HPDE6-E6E7 (cell line): ENCODE results near the gene TXNDC16.

Source experiments
- DNase-seq: peaks from one replicate; pipeline ENCODE4 v3.0.0; 2011; ENCODE audit warnings: missing footprints; ENCODE audit errors: extremely low spot score

TXNDC16 gene

DNA sequence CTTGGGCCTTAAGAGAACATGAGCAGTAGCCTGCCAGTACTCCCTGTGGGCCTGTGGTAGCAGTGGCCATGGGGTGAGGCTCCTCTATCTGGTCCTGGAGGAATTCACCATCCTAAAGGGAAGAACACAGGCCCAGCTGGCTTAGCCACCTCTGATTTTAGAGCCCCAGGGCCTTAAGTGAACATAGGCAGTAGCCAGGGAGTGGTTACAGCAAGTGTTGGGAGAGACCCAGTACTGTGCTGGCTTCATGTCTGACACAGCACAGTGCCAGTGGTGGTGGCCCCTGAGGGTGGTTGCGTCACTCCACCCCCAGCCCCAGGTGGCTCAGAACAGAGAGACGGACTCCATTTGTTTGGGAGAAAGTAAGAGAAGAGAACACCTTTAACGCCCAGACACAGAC is 105.1 kb downstream of the TXNDC16 start:
- DNase-seq: no peak

DNA sequence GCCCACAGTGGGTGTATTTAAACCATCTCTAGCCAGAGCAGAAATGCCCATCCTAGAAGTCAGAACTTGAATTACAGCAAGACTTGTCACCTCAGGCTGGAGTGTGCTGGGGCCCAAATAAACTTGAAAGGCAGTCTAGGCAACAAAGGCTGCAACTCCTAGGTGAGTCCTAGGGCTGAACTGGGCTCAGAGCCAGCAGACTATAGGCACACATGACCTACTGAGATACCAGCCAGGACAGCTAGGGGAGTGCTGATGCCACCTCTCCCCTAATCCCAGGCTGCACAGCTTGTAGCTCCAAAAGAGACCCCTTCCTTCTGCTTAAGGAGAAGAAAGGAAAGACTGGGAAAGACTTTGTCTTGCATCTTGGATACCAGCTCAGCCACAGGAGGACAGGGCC is 106.0 kb downstream of the TXNDC16 start:
- DNase-seq: no peak

DNA sequence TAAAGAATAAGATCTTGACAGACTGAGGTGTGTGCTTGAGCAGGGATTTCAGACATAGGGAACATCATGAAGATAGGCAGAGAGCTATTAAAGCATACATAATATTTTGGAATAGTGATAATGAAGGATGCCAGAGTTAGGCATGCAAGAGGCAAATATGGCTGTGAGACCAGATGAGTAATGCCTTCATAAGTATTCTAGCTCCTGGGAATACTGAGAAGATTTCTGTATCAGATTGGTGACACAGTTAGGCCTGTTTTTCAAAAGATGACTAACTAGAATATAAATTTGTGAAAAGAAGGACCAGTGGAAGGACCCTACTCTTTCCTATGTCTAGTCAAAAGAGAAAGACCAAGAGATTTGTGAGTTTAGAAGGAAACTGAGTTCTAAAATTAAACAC is 108.8 kb downstream of the TXNDC16 start:
- DNase-seq: no peak

DNA sequence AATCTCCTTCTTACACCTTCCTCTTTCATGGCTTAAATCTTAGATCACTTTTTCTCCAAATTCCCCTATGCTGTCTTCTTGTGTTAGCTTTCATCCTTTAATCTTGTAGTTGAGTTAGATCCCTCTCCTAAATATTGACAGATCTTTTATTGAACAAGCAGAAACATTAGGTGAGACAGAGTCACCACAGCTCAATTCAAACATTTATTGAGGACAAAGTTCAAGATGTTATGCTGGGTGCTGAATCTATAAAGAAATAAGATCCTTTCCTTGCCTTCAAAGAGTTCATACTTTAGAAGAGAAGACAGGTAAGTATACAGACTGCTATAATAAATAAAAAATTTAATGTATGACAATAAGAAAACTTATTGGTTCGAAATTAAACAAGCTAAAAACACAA is 109.7 kb downstream of the TXNDC16 start:
- DNase-seq: no peak

DNA sequence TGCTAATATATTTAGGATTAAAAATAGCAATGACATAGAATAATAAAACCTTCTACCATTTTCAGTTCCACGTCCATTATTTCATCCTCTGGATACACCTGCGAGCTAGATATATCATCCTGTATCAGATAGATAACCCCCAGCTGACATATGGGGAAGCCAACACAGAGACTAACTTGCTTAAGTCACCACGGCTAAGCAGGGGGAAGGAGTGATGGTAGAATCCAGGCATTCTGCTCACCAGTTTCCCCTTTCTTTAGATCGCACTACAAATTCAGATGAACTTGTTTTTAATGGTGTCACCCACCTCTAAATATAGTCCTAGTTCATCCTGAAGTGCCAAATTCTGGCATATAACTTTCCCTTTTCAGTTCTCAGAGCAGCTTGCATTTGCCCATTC is 110.1 kb downstream of the TXNDC16 start:
- no peak for DNase-seq

DNA sequence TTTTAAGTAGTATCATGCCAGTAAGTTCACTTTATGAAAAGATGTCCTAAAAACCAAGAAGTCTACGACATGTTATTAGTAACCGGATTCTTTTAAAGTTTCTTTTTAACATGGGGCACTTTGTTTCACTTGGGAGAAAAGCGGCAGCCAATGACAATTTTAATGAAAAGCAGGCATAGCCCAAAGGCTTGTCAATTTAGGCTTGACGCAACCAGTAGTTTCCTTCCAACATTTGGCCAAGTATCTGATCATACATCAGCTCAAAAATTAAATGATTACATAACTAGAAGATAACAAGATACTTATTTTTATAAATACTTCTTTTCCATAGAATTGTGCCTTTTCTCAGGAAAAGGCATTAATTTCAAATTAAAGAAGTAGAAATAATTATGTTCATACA is 112.8 kb downstream of the TXNDC16 start:
- no peak for DNase-seq

DNA sequence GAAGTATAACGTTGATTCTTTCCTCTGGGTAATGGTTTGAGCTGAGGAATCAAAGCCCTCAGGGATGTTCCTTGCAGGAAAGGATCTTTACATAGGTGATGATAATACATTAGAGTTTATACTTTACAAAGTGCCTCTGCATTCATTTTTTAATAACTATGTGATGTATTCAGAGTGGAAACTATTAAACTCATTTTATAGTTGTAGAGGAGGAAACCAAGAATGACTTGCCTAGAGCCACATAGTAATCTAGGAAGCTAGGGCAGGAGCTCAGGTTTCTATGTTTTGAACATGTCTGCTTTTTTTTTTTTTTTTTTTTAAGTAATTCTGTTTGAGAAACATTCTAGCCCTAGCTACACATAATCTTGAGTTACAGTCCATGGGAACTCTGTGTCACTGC is 117.3 kb downstream of the TXNDC16 start:
- no peak for DNase-seq

DNA sequence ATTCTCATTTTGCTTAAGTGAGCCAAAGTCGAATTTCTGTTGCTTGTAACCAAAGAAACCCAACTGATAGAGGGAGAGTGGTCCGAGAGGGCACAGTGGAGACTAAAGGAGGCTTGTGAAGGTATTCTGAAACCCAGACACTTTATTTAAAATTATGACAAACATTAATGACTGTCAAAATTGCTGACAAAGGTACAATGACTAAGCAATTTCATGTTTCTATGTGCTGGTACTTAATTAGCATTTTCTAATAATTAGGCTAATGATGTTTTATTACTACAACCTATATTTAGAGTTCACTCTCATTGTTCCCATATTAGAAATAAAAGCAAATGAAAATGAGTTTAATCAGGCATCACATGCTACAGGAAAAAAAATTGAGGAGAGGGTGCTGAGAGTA is 121.8 kb downstream of the TXNDC16 start:
- DNase-seq: no peak

DNA sequence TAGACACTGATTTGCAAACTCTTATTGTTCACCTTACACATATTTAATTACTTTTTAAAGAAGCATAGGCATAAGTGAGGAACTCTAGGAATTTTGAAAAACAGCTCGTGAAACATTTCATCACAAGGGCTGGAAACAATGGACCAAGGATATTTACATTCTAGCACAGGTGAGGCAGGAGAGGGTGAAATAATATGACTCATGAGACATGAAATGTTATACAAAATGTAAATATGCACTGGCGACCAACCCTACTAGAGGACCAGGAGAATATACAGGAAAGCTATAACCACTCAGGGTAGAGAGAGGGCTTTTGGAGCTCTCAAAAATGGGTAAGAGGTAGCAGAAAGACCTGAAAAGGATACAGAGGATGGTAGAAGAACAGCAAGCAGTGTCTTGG is 122.9 kb downstream of the TXNDC16 start:
- DNase-seq: no peak

DNA sequence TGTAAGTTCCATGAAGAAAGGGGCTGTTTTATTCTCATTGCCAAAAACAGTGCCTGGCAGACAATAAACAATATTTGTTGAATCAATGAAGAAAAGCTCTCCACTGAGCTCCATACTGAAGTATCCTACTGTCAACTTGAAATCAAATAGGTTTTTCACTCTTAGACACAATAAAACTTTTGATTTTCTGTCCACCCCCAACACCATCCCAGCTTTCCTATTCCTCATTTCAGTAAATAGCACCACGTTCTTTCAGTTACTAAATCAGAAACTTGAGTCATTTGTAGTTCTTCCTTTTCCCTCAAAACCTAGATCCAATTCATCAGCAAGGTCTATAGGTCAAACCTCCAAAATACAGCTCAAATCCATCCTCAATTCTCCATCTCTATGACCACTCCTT is 124.8 kb downstream of the TXNDC16 start:
- DNase-seq: no peak

DNA sequence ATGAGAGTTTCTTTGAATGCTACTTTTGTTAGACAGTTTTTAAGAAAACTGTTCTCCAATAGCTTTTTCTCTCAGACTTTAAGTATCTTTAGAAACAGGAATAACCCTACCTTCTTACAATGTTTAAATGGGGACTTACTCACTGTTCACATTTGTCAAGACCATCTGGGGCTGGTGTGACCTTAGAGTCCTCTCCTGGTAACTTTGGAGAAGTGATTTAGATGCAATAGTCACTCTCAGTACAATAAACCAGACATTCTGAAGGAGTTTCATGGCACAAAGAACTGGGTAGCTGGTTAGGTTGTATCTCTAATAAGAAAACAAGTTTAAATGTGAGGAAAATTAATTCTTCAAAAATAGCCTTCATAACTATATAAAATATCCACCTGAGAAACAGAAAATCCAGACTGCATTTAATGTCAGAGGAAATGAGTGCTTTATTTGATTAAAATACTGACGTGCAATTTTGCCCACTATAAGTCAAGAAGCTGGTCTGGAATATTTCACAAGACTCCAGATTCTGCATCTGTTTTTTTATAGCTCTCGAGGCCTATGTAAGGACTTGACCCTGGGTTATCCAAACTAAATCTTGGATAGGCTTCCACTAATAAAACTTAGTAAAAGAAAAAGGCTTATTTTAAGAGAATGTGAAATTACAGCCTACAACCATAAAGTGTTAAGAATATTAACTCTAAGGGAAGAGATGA is 129.5 kb downstream of the TXNDC16 start:
- no peak for DNase-seq

DNA sequence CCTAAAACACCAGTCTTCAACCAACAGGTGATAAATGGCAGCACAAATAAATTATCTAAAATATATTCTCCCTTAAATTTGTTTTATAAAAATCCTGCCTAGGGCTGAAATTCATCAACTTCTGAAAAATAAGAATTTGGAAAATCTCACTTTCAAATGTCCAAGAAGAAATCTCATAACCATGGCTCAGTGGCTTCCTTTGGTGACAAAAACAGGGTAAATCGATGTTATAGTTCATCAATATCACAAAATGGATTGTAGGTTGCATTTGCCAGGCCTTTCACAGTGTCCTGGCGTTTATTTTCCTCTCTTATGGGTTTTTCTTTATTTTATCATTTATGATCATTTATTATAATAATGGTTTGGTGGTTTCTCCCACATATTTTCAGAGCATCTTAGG is 135.2 kb downstream of the TXNDC16 start:
- no peak for DNase-seq

DNA sequence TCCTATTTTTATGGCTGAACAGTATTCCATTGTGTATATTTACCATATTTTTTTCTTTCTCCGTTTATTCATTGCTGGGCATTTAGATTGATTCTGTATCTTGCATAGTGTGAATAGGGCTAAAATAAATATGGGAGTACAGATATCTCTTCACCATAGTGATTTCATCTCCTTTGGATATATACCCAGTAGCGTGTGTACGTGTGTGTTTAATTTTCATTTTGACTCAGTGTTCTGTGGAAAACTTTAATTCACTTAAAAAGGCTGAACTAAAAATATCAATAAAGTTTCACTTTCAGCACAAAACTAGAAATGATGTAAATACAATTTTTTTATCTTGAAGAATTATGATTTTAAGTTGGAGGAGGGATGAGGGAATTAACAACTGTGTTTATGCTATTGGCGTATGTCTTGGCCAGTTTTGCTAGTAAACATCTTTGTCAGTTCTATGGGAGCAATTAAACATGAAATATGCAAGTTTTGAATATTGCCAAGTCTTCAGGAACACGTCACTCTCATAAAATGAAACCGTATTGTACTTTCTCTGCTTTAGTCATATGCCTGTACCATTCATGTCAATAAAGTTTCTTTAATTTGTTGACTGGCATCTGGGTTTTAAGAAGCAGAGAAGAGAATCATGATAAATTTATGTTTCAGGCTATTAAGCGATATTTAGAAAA is 138.4 kb downstream of the TXNDC16 start:
- no peak for DNase-seq

DNA sequence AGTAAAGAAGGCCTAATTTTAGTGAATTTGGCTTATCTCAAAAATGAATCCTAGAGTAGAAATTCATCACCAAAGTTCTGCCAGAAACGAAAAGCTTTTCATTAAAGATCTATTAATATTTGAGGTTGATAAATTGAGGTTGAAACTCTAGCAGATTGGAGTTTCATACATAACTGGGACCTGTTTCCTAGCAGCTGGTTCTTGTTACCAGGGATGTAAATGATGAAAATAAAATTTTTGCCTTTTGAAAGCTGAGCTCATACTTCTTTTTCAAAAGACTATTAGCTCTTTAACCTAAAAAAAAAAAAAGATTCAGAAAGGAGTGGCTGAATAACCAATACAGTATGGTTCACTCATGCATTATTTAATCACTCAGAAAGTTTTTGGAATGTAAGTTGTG is 139.9 kb downstream of the TXNDC16 start:
- no peak for DNase-seq

DNA sequence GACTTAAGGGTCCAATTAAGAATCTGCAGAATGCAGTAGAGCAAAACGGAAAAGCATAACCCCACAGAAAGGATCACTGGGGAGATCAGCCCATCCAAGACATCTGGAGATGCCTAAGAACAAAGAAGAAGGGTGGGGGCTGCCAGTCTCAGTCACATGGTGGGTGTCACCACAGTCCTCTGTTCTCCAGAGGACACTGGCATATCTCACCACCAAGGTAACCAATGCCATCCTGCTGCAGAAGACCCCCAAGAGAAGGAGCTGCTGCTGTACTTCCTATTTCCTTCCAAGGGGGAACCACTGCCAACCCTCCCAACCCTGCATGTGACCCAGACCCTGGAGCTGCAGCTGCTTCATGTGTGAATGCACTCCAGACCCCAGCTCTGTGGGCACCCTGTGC is 147.0 kb downstream of the TXNDC16 start:
- no peak for DNase-seq

DNA sequence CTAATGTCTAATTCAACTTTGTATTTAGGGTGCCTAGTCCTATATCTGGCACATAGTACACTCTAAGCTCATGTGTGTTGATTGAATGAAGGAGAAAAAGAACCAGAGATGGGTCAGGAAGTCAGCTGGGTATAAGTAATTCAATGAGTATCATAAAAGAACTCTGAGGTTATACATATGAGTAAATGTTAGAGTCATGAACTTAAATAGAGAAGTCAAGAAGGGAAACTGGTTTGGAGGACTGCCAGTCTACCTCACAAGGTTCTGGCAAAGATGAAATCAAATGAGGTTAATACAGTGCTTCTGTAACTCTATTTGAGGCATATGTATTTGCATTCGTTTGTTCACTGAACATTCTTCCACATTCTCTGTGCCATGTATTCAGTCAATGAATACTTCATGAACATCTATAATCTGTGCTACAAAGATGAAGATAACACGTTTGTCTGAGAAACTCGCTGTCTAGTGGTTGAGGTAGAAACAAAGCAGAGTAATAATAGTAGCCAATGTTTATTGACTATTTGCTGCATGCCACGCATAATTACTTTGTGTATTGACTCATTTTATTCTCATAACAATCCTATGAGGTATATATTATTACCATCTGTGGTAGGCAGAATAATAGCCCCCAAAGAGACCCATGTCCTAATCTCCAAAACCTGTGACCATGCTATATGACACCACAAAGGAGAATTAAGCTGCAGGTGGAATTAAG is 149.3 kb downstream of the TXNDC16 start:
- DNase-seq: no peak

DNA sequence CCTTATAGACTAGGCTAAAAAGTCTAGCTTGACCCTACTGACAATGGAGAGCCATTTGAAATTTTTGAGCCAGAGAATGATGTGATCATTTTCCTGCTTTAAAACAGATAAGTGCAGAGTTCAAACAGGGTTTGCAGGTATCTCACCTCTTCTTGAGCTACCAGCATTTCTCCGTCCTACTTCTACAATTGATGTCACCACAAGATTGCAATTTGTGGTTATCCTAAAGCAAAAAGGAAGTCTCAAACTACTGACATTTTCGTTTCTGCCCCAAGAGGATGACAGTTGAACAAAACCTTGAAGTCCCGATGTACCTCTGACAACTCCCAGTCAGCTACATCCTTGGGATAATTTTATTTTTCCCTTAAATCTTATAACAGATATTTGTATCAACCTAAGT is 151.5 kb downstream of the TXNDC16 start:
- DNase-seq: no peak

DNA sequence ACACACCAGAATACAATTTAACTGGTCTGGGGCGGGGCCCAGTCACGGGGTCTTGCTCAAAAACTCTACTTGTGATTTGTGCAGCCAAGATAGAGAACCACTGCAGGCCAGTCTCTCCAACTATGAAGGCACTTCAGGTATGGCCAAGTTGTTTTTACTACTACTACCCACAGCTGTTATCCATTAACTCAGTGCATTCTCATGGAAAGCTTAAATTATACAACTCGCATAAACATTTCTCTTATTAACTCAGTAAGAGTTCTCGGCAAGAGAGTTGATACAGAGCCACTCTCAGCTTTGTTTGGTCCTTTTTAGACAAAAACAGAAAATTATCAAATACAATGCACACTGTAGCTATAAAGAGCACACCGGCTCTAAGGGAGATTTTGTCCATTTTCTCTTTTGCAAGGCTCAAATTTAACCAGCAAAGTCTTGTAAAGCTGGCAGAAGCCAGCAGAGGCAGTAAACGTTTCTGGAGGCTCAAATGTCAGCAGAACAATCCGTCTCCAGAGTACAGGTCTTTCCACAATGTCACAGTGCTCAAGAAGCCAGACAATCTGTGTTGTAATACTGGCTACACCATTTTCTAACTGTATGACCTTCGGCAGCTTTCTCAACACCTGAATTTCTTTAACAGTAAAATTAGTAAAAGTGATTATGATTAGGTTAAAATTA is 152.2 kb downstream of the TXNDC16 start:
- DNase-seq: no peak

DNA sequence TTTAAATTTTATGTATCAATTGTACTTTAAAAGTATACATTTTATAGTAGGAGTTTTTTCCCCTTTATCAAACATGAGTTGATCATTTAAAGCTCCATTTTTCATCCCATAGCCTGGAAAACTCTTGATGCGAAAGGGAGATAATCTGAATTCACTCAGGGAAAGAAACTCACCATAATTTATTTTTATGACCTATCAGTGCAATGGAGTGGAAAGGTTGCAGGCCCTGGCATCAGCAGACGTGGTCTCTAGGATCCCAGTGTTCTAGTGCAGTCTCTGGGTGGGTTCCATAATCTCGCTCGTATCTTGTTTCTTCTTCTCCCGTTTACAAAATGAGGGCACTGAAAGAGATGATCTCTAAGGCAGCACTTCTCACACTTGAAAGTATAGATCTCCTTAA is 153.2 kb downstream of the TXNDC16 start:
- DNase-seq: no peak

DNA sequence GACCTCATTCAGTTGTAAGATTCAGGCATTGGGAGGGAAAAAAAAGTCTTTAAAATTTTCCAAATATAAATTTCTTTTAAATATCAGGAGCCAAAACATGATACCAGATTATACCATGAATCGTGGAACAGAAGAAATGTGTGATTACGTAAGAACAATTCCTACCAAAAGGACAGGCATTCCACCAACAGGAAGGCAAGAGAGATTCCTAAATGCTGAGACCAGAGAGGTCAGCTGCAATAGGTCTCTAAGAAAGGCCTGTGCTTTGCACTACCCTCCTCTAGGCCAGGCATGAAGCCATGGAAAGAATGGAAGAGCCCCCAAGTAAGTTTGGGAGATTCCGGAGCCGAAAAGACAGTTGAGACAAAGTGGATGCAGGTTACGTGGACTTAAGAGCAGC is 154.5 kb downstream of the TXNDC16 start:
- no peak for DNase-seq

DNA sequence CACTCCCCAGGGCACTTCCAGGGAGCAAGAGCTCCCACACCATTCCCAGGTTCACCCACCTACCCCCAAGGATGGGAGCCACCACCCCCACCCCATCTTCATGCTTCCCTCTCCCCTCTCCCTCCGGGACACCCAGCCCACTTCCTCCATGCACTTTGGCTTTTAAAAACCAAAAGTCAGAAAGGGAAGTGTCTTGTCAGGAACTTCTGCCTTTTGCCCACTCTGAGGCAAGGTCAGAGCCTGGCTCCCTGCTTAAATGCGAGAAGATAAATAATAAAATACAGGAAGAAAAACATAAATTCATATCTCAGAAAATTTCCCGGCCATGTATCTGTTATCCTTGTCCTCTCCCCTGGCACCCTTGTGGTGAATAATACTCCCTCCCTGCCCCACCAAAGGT is 156.6 kb downstream of the TXNDC16 start:
- DNase-seq: no peak

DNA sequence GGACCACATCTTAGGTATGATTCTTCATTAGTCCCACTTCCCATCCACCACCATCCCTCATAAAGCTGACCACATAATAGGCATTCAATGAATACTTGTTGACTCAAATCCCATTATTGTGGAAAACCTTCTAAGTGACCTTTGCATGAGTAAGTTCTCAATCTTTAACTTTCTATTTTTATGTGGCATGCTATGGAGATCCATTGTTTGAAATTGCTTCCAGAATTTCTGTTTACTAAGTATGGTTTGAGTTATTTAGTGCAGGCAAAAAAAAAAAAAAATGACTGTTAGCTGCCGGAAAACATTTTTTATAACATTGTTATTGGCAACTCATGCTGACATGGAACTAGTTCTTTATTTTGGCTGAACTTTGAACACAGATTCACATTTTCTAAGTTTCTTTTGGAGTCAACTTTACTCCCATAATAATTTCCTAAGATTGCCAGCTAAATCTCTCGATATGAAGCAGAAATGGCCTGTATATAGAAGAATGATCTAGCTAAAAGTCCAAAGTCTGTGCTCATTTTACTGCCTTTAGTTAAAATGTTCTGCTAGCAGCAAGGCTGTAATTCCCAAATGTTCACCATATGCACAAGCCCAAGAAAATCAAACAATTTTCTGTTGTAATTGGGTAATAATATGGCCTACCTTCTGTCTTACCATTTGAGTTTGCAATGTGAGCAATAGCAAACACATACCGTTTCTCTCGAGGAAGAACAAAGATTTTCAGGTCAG is 160.3 kb downstream of the TXNDC16 start:
- DNase-seq: no peak
